ENCODE results near the gene CTNNA3.

DNA sequence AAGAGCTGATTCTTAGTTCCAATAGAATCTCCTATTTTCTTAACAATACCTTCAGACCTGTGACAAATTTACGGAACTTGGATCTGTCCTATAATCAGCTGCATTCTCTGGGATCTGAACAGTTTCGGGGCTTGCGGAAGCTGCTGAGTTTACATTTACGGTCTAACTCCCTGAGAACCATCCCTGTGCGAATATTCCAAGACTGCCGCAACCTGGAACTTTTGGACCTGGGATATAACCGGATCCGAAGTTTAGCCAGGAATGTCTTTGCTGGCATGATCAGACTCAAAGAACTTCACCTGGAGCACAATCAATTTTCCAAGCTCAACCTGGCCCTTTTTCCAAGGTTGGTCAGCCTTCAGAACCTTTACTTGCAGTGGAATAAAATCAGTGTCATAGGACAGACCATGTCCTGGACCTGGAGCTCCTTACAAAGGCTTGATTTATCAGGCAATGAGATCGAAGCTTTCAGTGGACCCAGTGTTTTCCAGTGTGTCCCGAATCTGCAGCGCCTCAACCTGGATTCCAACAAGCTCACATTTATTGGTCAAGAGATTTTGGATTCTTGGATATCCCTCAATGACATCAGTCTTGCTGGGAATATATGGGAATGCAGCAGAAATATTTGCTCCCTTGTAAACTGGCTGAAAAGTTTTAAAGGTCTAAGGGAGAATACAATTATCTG lies 768.6 kb downstream of the CTNNA3 start:
- no peak for TF ChIP-seq CTCF (IDR thresholded peaks at IDR 0.05)
- no peak for TF ChIP-seq POLR2A (IDR thresholded peaks at IDR 0.05)

All from uterus (tissue), 2 donors.